ENCODE results near the gene NUP54. TPM values are rescaled to one million over a fixed set of nuclear protein-coding genes. Genes with fewer than 3 reads are reported as not detected.

The NUP54 gene
- total RNA-seq, 1 donor from 2014 or later, result 26.1 TPM

- Mint-ChIP-seq H3K27me3 (ENCODE audit: low read depth) (no peaks in the 10 kb centered on the region), H3K4me3 (ENCODE audit: unreplicated experiment) (no peak overlapping the region), H3K27ac (ENCODE audit: unreplicated experiment) (no peak overlapping the region), H3K36me3 (ENCODE audit: low read depth) (peaks cover 5% of the 10 kb centered on the region), H3K9me3 (ENCODE audit: low read depth) (no peaks in the 10 kb centered on the region), H3K4me1 (ENCODE audit: low read depth) (no peaks in the 10 kb centered on the region)
- no peak for DNase-seq (ENCODE audit: low spot score)
- TF ChIP-seq, protein P1, sequence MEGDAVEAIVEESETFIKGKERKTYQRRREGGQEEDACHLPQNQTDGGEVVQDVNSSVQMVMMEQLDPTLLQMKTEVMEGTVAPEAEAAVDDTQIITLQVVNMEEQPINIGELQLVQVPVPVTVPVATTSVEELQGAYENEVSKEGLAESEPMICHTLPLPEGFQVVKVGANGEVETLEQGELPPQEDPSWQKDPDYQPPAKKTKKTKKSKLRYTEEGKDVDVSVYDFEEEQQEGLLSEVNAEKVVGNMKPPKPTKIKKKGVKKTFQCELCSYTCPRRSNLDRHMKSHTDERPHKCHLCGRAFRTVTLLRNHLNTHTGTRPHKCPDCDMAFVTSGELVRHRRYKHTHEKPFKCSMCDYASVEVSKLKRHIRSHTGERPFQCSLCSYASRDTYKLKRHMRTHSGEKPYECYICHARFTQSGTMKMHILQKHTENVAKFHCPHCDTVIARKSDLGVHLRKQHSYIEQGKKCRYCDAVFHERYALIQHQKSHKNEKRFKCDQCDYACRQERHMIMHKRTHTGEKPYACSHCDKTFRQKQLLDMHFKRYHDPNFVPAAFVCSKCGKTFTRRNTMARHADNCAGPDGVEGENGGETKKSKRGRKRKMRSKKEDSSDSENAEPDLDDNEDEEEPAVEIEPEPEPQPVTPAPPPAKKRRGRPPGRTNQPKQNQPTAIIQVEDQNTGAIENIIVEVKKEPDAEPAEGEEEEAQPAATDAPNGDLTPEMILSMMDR (IDR thresholded peaks at IDR 0.05), result no peak
Measured at GRCh38 chr4:76108467-76109181, 39.6 kb downstream of the NUP54 start.

GRCh38 chr4:76106442-76106841 lies 41.8 kb downstream of the NUP54 start:
- Mint-ChIP-seq H3K9me3 (ENCODE audit: low read depth) (no peaks in the 10 kb centered on the region), H3K27me3 (ENCODE audit: low read depth) (peaks cover 6% of the 10 kb centered on the region), H3K36me3 (ENCODE audit: low read depth) (no peaks in the 10 kb centered on the region), H3K4me3 (ENCODE audit: unreplicated experiment) (no peak overlapping the region), H3K27ac (ENCODE audit: unreplicated experiment) (no peak overlapping the region), H3K4me1 (ENCODE audit: low read depth) (no peaks in the 10 kb centered on the region)
- DNase-seq (ENCODE audit: low spot score), result no peak
- TF ChIP-seq, protein P1 (IDR thresholded peaks at IDR 0.05), result no peak

DNA sequence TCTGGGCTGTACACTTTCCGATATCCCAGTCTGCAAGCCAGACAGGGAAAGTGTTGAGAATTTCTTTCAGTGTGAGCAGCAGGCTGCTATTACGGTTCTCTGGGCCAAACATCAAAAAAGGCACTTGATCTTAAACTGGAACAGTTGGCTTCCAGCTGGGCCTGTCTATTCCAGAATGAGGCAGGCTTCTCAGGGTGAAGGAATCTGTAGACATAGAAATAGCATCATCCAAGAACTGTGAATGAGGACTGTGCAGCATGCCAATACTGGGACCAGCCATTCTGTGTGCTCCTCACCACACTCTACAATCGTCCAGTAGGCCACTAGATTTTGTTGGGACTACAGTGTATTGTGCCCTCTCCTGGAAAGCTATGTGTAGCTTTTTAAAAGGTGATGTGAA lies 42.5 kb downstream of the NUP54 start:
- TF ChIP-seq, protein P1 (IDR thresholded peaks at IDR 0.05), result no peak
- no peak overlapping the region for H3K27ac Mint-ChIP-seq (ENCODE audit: unreplicated experiment)
- H3K4me3 Mint-ChIP-seq (ENCODE audit: unreplicated experiment), result no peak overlapping the region
- no peaks in the 10 kb centered on the region for H3K36me3 Mint-ChIP-seq (ENCODE audit: low read depth)
- no peaks in the 10 kb centered on the region for H3K4me1 Mint-ChIP-seq (ENCODE audit: low read depth)
- H3K9me3 Mint-ChIP-seq (ENCODE audit: low read depth), result no peaks in the 10 kb centered on the region
- no peak for DNase-seq (ENCODE audit: low spot score)
- peaks cover 6% of the 10 kb centered on the region for H3K27me3 Mint-ChIP-seq (ENCODE audit: low read depth)

DNA sequence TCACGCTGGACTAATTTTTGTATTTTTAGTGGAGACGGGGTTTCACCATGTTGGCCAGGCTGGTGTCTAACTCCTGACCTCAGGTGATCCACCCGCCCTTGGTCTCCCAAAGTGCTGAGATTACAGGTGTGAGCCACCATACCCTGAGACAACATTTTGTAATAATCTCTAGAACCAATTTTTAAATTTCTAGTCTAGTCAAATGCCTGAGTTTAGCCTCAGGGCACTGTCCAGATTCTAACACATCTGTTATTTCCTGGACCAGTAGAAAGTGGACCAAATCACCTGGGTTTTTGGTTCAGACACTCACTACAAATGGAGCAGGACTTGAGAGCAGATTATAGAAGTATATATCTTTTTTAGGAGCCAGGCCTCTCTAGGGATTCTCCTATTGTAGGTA lies 52.1 kb downstream of the NUP54 start:
- H3K36me3 Mint-ChIP-seq (ENCODE audit: low read depth), result no peaks in the 10 kb centered on the region
- no peaks in the 10 kb centered on the region for H3K27me3 Mint-ChIP-seq (ENCODE audit: low read depth)
- TF ChIP-seq, protein P1 (IDR thresholded peaks at IDR 0.05), result no peak
- H3K4me1 Mint-ChIP-seq (ENCODE audit: low read depth), result no peaks in the 10 kb centered on the region
- no peak overlapping the region for H3K27ac Mint-ChIP-seq (ENCODE audit: unreplicated experiment)
- H3K9me3 Mint-ChIP-seq (ENCODE audit: low read depth), result no peaks in the 10 kb centered on the region
- DNase-seq (ENCODE audit: low spot score), result no peak
- H3K4me3 Mint-ChIP-seq (ENCODE audit: unreplicated experiment), result no peak overlapping the region

DNA sequence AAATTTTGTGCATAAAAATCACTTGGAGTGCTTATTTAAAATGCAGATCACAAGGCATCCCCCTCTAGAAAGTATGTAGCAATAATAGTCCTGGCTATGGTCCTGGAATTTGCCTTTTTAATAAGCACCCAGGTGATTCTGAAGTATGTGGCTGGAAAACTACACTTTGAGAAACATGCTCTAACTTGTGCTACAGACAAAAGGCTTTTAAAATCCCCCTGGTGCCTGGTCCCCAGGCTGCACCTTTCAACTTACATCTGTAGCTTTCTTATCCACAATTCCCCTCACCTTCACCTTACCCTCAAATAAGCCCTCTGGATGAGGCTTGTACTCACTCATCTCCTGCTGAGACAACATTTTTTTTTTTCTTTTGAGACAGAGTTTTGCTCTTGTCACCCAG lies 52.6 kb downstream of the NUP54 start:
- no peaks in the 10 kb centered on the region for H3K9me3 Mint-ChIP-seq (ENCODE audit: low read depth)
- H3K4me1 Mint-ChIP-seq (ENCODE audit: low read depth), result no peaks in the 10 kb centered on the region
- H3K27me3 Mint-ChIP-seq (ENCODE audit: low read depth), result no peaks in the 10 kb centered on the region
- no peak overlapping the region for H3K4me3 Mint-ChIP-seq (ENCODE audit: unreplicated experiment)
- no peaks in the 10 kb centered on the region for H3K36me3 Mint-ChIP-seq (ENCODE audit: low read depth)
- DNase-seq (ENCODE audit: low spot score), result no peak
- TF ChIP-seq, protein P1 (IDR thresholded peaks at IDR 0.05), result no peak
- H3K27ac Mint-ChIP-seq (ENCODE audit: unreplicated experiment), result no peak overlapping the region

Measured in chondrocyte (in vitro differentiated cells).